ENCODE measurements around the gene P2RY14. TPM values are rescaled to one million over a fixed set of nuclear protein-coding genes. Genes with fewer than 3 reads are reported as not detected.

P2RY14 gene
- total and polyA plus RNA-seq, 2 of the 13 experiments (the other 11 are each of a cell fraction or from before 2014, with no cell fraction given), result not detected

GRCh38 chr3:151197981-151198767 lies 80.2 kb downstream of the P2RY14 start (continued):
- TF ChIP-seq, protein P1, sequence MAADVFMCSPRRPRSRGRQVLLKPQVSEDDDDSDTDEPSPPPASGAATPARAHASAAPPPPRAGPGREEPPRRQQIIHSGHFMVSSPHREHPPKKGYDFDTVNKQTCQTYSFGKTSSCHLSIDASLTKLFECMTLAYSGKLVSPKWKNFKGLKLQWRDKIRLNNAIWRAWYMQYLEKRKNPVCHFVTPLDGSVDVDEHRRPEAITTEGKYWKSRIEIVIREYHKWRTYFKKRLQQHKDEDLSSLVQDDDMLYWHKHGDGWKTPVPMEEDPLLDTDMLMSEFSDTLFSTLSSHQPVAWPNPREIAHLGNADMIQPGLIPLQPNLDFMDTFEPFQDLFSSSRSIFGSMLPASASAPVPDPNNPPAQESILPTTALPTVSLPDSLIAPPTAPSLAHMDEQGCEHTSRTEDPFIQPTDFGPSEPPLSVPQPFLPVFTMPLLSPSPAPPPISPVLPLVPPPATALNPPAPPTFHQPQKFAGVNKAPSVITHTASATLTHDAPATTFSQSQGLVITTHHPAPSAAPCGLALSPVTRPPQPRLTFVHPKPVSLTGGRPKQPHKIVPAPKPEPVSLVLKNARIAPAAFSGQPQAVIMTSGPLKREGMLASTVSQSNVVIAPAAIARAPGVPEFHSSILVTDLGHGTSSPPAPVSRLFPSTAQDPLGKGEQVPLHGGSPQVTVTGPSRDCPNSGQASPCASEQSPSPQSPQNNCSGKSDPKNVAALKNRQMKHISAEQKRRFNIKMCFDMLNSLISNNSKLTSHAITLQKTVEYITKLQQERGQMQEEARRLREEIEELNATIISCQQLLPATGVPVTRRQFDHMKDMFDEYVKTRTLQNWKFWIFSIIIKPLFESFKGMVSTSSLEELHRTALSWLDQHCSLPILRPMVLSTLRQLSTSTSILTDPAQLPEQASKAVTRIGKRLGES (CRISPR knock-in tag; IDR thresholded peaks at IDR 0.05; ENCODE audit: borderline replicate concordance), result no peak
- TF ChIP-seq, protein P2, sequence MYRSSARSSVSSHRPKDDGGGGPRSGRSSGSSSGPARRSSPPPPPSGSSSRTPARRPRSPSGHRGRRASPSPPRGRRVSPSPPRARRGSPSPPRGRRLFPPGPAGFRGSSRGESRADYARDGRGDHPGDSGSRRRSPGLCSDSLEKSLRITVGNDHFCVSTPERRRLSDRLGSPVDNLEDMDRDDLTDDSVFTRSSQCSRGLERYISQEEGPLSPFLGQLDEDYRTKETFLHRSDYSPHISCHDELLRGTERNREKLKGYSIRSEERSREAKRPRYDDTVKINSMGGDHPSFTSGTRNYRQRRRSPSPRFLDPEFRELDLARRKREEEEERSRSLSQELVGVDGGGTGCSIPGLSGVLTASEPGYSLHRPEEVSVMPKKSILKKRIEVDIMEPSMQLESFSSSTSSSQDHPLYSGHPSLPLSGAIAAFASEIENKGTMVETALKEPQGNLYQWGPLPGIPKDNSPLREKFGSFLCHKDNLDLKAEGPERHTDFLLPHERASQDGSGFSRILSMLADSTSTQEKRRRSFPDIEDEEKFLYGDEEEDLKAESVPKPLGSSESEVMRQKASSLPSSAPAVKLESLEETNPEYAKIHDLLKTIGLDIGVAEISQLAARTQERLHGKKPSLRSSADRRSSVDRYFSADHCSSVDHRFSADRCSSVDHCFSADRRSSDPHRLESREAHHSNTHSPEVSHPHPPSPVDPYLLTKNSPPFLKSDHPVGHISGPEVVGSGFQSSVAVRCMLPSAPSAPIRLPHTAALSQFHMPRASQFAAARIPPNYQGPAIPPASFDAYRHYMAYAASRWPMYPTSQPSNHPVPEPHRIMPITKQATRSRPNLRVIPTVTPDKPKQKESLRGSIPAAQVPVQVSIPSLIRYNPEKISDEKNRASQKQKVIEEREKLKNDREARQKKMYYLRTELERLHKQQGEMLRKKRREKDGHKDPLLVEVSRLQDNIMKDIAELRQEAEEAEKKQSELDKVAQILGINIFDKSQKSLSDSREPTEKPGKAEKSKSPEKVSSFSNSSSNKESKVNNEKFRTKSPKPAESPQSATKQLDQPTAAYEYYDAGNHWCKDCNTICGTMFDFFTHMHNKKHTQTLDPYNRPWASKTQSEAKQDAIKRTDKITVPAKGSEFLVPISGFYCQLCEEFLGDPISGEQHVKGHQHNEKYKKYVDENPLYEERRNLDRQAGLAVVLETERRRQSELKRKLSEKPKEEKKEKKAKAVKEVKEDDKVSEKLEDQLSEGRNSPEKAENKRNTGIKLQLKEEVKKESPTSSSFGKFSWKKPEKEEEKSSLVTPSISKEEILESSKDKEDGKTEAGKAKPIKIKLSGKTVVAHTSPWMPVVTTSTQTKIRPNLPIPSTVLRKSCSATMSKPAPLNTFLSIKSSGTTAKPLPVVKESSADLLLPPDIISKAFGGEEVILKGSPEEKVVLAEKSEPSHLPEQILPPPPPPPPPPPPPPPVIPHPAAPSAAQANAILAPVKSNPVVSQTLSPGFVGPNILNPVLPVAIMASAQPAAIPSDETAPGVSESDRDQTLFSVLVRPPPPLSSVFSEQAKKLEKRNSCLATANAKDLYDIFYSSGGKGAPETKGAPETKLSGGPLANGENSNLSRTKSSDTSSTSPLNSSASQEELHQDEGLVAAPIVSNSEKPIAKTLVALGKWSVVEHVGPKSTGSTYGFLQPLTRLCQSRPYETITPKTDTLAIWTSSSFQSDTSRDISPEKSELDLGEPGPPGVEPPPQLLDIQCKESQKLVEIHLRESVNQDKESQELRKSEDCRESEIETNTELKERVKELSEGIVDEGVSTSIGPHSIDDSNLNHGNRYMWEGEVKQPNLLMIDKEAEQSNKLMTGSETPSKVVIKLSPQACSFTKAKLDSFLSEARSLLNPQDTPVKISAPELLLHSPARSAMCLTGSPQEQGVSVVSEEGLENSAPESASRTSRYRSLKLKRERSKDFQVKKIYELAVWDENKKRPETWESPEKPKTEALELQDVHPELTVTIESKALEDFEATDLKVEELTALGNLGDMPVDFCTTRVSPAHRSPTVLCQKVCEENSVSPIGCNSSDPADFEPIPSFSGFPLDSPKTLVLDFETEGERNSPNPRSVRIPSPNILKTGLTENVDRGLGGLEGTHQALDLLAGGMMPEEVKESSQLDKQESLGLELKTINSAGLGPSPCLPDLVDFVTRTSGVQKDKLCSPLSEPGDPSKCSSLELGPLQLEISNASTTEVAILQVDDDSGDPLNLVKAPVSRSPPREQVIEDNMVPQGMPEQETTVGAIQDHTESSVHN (CRISPR knock-in tag; IDR thresholded peaks at IDR 0.05), result no peak
- TF ChIP-seq PCBP1 (IDR thresholded peaks at IDR 0.05; ENCODE audit: borderline replicate concordance, low read depth, low read length) (no peak), ZNF800 (CRISPR knock-in tag; IDR thresholded peaks at IDR 0.05) (no peak), MAFK (conservative IDR thresholded peaks at IDR 0.05 in 1 of 2, IDR thresholded peaks at IDR 0.05 in 1 of 2; ENCODE audit: low read length in 2 of 2) (no peak), SMAD9 (CRISPR knock-in tag; IDR thresholded peaks at IDR 0.05) (no peak), ZNF224 (CRISPR knock-in tag; IDR thresholded peaks at IDR 0.05) (no peak), TAF1 (CRISPR knock-in tag; IDR thresholded peaks at IDR 0.05) (no peak; the same call in 1 of the 2 replicates), RBFOX2 (IDR thresholded peaks at IDR 0.05; ENCODE audit: low read depth, low read length) (no peak), ATF2 (CRISPR knock-in tag; IDR thresholded peaks at IDR 0.05) (peak; percentile 84; the same call in 1 of the 2 replicates), GPN1 (CRISPR knock-in tag; IDR thresholded peaks at IDR 0.05; ENCODE audit: borderline replicate concordance) (no peak)

All from HepG2 (cell line).